Endothelial cell of hepatic sinusoid (primary cell): ENCODE measurements around the gene PLEKHA6.

ENCODE experiments used
- in situ Hi-C: cut with HindIII; loops from 2 replicates; pipeline ENCODE4 v1.10.0; 2017; ENCODE audit warnings: low sequenced_read_pairs

PLEKHA6 gene, protein sequence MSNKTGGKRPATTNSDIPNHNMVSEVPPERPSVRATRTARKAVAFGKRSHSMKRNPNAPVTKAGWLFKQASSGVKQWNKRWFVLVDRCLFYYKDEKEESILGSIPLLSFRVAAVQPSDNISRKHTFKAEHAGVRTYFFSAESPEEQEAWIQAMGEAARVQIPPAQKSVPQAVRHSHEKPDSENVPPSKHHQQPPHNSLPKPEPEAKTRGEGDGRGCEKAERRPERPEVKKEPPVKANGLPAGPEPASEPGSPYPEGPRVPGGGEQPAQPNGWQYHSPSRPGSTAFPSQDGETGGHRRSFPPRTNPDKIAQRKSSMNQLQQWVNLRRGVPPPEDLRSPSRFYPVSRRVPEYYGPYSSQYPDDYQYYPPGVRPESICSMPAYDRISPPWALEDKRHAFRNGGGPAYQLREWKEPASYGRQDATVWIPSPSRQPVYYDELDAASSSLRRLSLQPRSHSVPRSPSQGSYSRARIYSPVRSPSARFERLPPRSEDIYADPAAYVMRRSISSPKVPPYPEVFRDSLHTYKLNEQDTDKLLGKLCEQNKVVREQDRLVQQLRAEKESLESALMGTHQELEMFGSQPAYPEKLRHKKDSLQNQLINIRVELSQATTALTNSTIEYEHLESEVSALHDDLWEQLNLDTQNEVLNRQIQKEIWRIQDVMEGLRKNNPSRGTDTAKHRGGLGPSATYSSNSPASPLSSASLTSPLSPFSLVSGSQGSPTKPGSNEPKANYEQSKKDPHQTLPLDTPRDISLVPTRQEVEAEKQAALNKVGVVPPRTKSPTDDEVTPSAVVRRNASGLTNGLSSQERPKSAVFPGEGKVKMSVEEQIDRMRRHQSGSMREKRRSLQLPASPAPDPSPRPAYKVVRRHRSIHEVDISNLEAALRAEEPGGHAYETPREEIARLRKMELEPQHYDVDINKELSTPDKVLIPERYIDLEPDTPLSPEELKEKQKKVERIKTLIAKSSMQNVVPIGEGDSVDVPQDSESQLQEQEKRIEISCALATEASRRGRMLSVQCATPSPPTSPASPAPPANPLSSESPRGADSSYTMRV

GRCh38 chr1:204359474-204360255 lies at the start of gene PLEKHA6:
PLEKHA6 (minus strand) TSS chr1:204359929; CDS start chr1:204273727, 86,202 bp downstream.
- in situ Hi-C loops: loop anchor here (5.0 to 25.0 kb wide), 2 partner anchors 202 to 497 kb away; partner anchors contain the start of gene SNRPE

GRCh38 chr1:204409123-204409522 lies 49.4 kb upstream of the PLEKHA6 start:
- in situ Hi-C loops: no loop called here

DNA sequence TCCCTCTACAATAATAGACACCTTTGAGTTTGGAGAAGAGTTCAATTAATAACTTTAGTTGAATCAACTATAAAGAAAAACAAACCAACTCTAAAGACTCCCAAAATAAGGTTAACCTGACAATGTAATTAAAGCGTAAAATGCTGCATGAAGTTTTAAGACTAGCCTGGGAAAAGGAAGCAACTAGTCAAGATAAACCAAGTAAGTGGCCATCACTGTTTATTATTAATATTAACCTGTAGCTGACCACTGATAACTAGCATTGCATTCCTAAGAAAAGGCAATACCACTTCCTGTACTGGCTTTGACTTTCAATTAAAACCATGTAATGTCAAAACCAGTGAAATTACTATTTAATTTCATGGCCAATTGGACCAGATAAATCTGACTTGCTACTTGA lies 48.9 kb upstream of the PLEKHA6 start:
- in situ Hi-C loops: no loop called here

DNA sequence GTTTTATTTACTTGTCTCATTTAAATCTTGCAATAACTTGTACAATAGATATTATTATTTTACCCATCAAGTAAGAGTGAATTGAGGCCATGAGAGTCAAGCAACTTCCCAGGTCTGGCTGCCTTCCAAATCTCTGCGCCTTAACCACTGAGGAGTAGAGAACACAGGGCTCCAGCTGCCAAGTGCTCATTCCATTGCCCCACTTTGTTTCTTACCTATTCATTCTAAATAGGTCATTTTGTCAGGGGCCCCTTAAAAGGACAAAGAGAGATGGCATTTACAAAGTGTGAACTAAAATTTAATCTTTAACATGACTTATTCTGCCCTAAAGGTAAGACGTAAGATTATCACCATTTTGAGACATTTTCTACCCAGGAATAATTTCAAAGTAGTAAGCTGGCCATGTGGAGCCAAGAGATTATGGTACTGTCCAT lies 48.4 kb upstream of the PLEKHA6 start:
- in situ Hi-C loops: no loop called here

DNA sequence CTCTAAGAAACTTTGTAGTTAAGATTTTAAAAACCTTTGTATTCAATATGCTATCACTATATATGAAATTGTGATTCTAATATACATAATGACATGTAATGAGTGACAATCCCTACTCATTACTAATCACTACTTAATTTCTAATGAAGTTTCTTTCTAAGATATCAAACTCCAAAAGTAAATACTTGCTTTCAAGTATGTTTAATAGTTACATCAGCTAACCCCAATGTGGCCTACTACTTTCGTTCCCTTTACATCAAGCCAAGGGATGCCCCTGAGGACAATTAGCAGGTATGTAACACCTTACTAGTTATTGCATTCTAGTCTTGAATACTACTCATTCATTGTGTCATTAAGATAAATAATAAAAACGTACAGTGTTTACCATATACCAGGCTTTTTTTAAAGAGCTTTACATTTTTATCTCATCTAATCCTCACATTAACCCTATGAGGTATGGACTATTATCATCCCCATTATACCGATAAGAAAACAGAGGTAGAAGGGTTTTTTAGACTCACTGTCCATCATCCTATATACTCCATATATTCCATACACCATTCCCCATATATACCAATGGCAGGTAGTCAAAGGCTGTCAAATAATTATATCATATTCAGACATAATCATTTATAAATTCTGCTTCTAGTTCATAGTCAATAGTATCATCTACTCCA lies 47.7 kb upstream of the PLEKHA6 start:
- in situ Hi-C loops: no loop called here

- in situ Hi-C loops: no loop called here
Measured at GRCh38 chr1:204406621-204407020, 46.9 kb upstream of the PLEKHA6 start.

GRCh38 chr1:204405988-204406387 lies 46.3 kb upstream of the PLEKHA6 start:
- in situ Hi-C loops: no loop called here

DNA sequence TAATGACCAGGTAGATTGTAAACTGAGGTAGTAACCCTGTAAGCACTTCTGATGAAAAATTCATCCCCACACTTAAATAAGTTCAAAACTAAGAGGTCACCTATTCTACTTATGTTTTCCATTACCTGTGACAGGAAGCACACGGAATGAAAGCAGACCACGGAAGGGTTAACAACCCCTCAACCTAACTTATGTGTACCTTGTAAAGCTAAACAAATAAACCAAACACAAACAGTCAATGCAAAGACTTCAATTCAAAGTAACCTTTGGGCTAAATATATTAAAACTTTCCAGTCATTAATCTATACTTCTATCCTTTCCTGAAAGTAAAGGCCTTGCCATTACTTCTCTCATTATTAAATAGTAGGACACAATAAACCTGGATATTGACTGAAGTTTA lies 44.9 kb upstream of the PLEKHA6 start:
- in situ Hi-C loops: no loop called here

GRCh38 chr1:204402391-204402790 lies 42.7 kb upstream of the PLEKHA6 start:
- in situ Hi-C loops: no loop called here

GRCh38 chr1:204401730-204402129 lies 42.0 kb upstream of the PLEKHA6 start:
- in situ Hi-C loops: no loop called here

- in situ Hi-C loops: no loop called here
Measured at GRCh38 chr1:204400882-204401510, 41.3 kb upstream of the PLEKHA6 start.

GRCh38 chr1:204398197-204399125 lies 38.7 kb upstream of the PLEKHA6 start:
- in situ Hi-C loops: no loop called here

DNA sequence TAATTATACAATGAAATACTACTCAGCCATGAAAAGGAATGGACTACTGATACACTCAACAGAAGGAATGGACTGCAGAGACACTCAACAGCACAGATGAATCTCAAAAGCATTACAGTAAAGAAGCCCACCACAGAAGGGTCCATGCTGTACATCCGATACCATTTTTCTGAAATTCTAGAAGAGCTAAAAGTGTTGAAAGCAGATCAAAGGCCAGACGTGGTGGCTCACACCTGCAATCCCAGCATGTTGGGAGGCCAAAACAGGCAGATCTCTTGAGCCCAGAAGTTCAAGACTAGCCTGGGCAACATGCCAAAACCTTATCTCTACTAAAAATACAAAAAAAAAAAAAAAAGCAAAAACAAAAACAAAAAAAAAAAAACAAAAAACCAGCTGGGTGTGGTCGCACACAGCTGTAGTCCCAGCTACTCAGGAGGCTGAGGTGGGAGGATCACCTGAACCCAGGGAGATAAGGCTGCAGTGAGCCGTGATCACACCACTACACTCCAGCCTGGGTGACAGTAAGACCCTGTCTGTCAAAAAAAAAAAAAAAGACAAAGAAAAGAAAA lies 36.4 kb upstream of the PLEKHA6 start:
- in situ Hi-C loops: no loop called here

- in situ Hi-C loops: no loop called here
Measured at GRCh38 chr1:204391629-204392028, 31.9 kb upstream of the PLEKHA6 start.

GRCh38 chr1:204390751-204391466 lies 31.2 kb upstream of the PLEKHA6 start:
- in situ Hi-C loops: no loop called here

- in situ Hi-C loops: no loop called here
Measured at GRCh38 chr1:204385727-204386126, 26.0 kb upstream of the PLEKHA6 start.

DNA sequence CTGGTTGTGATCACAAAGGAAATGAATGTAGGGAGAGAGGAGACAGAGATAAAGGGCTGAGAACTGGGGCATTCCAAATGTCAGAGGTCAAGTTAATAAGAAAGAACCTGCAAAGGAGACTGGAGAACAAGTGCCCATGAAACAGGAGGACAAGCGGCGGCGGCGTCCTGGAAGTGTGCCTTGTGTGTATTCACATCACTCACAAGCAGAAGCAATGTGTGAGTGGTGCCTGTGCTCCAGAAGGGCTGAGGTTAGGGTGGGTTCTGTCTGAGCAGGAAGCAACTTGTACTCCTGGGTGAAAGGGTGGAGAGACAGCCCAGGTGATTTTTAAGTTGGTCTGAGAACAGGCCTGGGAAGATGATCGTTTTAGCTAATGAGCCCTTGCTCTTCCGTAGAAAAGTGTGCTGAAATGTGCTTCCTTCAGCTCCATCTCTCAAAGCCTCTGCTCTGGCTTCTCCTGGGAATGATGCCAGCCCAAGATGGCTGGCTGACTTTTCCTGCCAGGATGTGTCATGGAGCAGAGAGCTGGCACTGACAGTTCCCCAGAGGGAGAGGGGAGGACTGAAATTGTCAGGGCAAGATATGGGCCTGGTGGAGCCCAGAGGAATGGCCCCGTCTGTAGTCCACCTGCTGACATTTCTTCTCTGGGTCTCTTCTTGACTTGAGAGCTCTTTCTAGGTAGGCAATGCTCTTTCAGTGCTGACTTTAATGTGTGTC lies 25.1 kb upstream of the PLEKHA6 start:
- in situ Hi-C loops: no loop called here
